Endothelial cell of umbilical vein (primary cell): Measurements from ENCODE around the gene SCLY. TPM values are rescaled to one million over a fixed set of nuclear protein-coding genes. Genes with fewer than 3 reads are reported as not detected.

Experiments
- BruUV-seq: library from RNA; stranded (reverse); fragments of 400-500 nt; replicated peaks from 2 replicates; lab custom pipeline; 2021; lab: Mats Ljungman, UMichigan
- CTCF ChIA-PET: fragments of 300-600, 350-600 bp; sonication (Branson Sonifier 250); formaldehyde crosslinking; loops from one replicate; lab custom pipeline; 2021; ENCODE audit warnings: antibody characterized with exemption, inconsistent platforms; lab: Charles Lee
- POLR2A ChIA-PET: fragments of 300-600, 350-600 bp; sonication (Branson Sonifier 250); formaldehyde crosslinking; loops from one replicate; lab custom pipeline; 2021; ENCODE audit warnings: antibody characterized with exemption, inconsistent platforms; lab: Charles Lee
- DNase-seq: peaks from one replicate; pipeline ENCODE4 v3.0.0-alpha.2; 2011; ENCODE audit warnings: low read depth, low spot score
- FAIRE-seq: peaks from 2 replicates; lab custom pipeline; 2011; peaks lifted over from hg19 to GRCh38; lab: Jason Lieb, UNC
- H2AFZ ChIP-seq: 2 replicates; pipeline ENCODE4 v1.6.0; 2012; ENCODE audit warnings: low read depth, low read length, control low read depth, inconsistent platforms
- H3K27ac ChIP-seq: 2 replicates; pipeline ENCODE4 v1.5.1; 2011; ENCODE audit warnings: low read depth, mild to moderate bottlenecking, control low read depth, low read length, moderate library complexity; ENCODE audit not compliant: insufficient read depth
- H3K27me3 ChIP-seq, 2 experiments: 2 replicates each; pipeline versions ENCODE4 v1.6.0 to v1.6.1; 2011; ENCODE audit warnings: low read length in 2 of 2, mixed read lengths in 1 of 2; ENCODE audit not compliant: control insufficient read depth in 2 of 2, insufficient read depth in 2 of 2
- H3K36me3 ChIP-seq, 2 experiments: 2 replicates in 1 of 2; 3 replicates in 1 of 2; pipeline ENCODE4 v1.5.1; 2011; ENCODE audit warnings: low read length in 2 of 2, mild to moderate bottlenecking in 1 of 2, moderate library complexity in 1 of 2; ENCODE audit not compliant: control insufficient read depth in 2 of 2, insufficient read depth in 2 of 2; ENCODE audit errors: extremely low read depth in 1 of 2
- H3K4me1 ChIP-seq: 3 replicates; pipeline ENCODE4 v1.5.1; 2011; ENCODE audit warnings: mild to moderate bottlenecking, low read length; ENCODE audit not compliant: control insufficient read depth, insufficient read depth; ENCODE audit errors: extremely low read depth
- H3K4me2 ChIP-seq: 2 replicates; pipeline ENCODE4 v1.6.1; 2011; ENCODE audit warnings: low read length, control low read depth, mixed read lengths; ENCODE audit not compliant: insufficient read depth
- H3K4me3 ChIP-seq, 3 experiments: fragments of 200-600 bp in 1 of 3; sonication (generic), shearing (Covaris generic) in 1 of 3; replicated peaks in 1 of 3; 2 replicates each; pipeline ENCODE4 v1.5.1; 2011 to 2016; ENCODE audit warnings: control low read depth in 3 of 3, low read length in 3 of 3, mild to moderate bottlenecking in 2 of 3, inconsistent platforms in 1 of 3, low read depth in 1 of 3, moderate library complexity in 1 of 3; ENCODE audit not compliant: insufficient read depth in 1 of 3
- H3K79me2 ChIP-seq: 2 replicates; pipeline ENCODE4 v1.6.0; 2012; ENCODE audit warnings: low read length, inconsistent platforms; ENCODE audit not compliant: control insufficient read depth, insufficient read depth
- H3K9ac ChIP-seq: replicated peaks from 2 replicates; pipeline ENCODE3; 2011; ENCODE audit warnings: low read length, control low read depth; ENCODE audit not compliant: insufficient read depth; ENCODE audit errors: extremely low read depth
- H3K9me1 ChIP-seq: replicated peaks from 3 replicates; pipeline ENCODE4 v1.6.0; 2011; ENCODE audit warnings: mild to moderate bottlenecking, low read length; ENCODE audit not compliant: control insufficient read depth, insufficient read depth; ENCODE audit errors: extremely low read depth
- H3K9me3 ChIP-seq: replicated peaks from 2 replicates; pipeline ENCODE4 v1.5.1; 2012; ENCODE audit warnings: low read length, inconsistent platforms; ENCODE audit not compliant: control insufficient read depth, insufficient read depth
- H4K20me1 ChIP-seq: replicated peaks from 2 replicates; pipeline ENCODE3; 2011; ENCODE audit warnings: mild to moderate bottlenecking, low read length; ENCODE audit not compliant: control insufficient read depth, insufficient read depth; ENCODE audit errors: extremely low read depth
- CTCF ChIP-seq, 2 donors: IDR thresholded peaks; 1 replicate in 1 of 2; 2 replicates in 1 of 2; pipeline ENCODE4 v1.5.1; 2011; ENCODE audit warnings: low read length in 2 of 2, mild to moderate bottlenecking in 2 of 2, moderate library complexity in 2 of 2, control low read depth in 1 of 2, inconsistent platforms in 1 of 2, low read depth in 1 of 2; ENCODE audit not compliant: insufficient read depth in 1 of 2; ENCODE audit errors: extremely low read depth in 1 of 2
- EZH2 ChIP-seq: IDR thresholded peaks from 2 replicates; pipeline ENCODE4 v1.6.1; 2012; ENCODE audit warnings: borderline replicate concordance, low read depth, mild to moderate bottlenecking, moderate library complexity, low read length, inconsistent platforms; ENCODE audit not compliant: severe bottlenecking
- FOS ChIP-seq: IDR thresholded peaks from 2 replicates; pipeline ENCODE4 v1.6.1; 2011; ENCODE audit warnings: mild to moderate bottlenecking, low read length, moderate library complexity, borderline replicate concordance; ENCODE audit not compliant: insufficient read depth
- GATA2 ChIP-seq: IDR thresholded peaks from 2 replicates; pipeline ENCODE4 v1.7.0; 2011; ENCODE audit warnings: low read depth, mild to moderate bottlenecking, moderate library complexity, mixed read lengths, low read length; ENCODE audit not compliant: insufficient read length, insufficient read depth
- JUN ChIP-seq: IDR thresholded peaks from 2 replicates; pipeline ENCODE4 v1.6.1; 2011; ENCODE audit warnings: borderline replicate concordance, low read depth; ENCODE audit not compliant: insufficient read length, insufficient read depth
- POLR2AphosphoS5 ChIP-seq: IDR thresholded peaks from 2 replicates; pipeline ENCODE4 v1.6.1; 2012; ENCODE audit warnings: low read depth, mild to moderate bottlenecking, control low read depth, low read length, moderate library complexity; ENCODE audit not compliant: insufficient read depth
- dilution Hi-C: fragments of 300-500 bp; cut with MboI; formaldehyde crosslinking; loops from one replicate; pipeline ENCODE4 v1.15.0; 2019; ENCODE audit warnings: low sequenced_read_pairs; ENCODE audit not compliant: extremely low pct_ligation_motif_present
- intact Hi-C: fragments of 100-400 bp; cut with micrococcal nuclease; formaldehyde crosslinking; loops from one replicate; pipeline ENCODE4 v1.10.0; 2022
- polyA plus RNA-seq, 4 experiments: library from polyadenylated mRNA; depleted of rRNA in 3 of 4; stranded (reverse) in 3 of 4; unstranded in 1 of 4; fragments of >200 nt; gene quantifications; 2 replicates each; pipeline versions ENCODE4 v1.2.1 to v1.2.3, GENCODE V29; 2011 to 2012; ENCODE audit warnings: missing spikeins in 1 of 4
- total RNA-seq: library from RNA; stranded (reverse); gene quantifications from 2 replicates; pipeline ENCODE4 v1.2.3, GENCODE V29; 2021

The SCLY gene
- total and polyA plus RNA-seq, 2 donors (not counting 3 experiments of a cell fraction or from before 2014, with no cell fraction given), result 22.6 to 32.7 TPM

- Histone ChIP-seq H3K4me2 (no peak overlapping the region), H3K36me3 (no peaks in the 10 kb centered on the region), H3K4me3 (no peak overlapping the region), H3K27ac (no peak overlapping the region), H3K9ac (no peak overlapping the region), H3K4me1 (no peaks in the 10 kb centered on the region), H3K79me2 (no peaks in the 10 kb centered on the region), H3K9me3 (no peaks in the 10 kb centered on the region), H2AFZ (no peak overlapping the region), H3K9me1 (no peaks in the 10 kb centered on the region), H4K20me1 (no peaks in the 10 kb centered on the region), H3K27me3 (no peaks in the 10 kb centered on the region)
- BruUV-seq, result no TSS peak
- ChIA-PET POLR2A (no interaction called here), CTCF (interaction anchor here (0.7 kb wide), 1 partner anchor 135 kb away, joined by 3 read pairs; no protein-coding TSS in a partner anchor)
- dilution Hi-C loops, result no loop called here
- intact Hi-C loops, result no loop called here
- no peak for TF ChIP-seq FOS
- no peak for TF ChIP-seq GATA2
- no peak for TF ChIP-seq EZH2
- no peak for TF ChIP-seq JUN
- no peak for TF ChIP-seq CTCF (IDR thresholded peaks at IDR 0.05; ENCODE audit: extremely low read depth in 1 of 2, insufficient read depth in 1 of 2, low read depth in 1 of 2, low read length in 2 of 2)
- no peak for TF ChIP-seq POLR2AphosphoS5
- DNase-seq (no peak), FAIRE-seq (no peak)
Measured at GRCh38 chr2:238128534-238129001, 67.8 kb downstream of the SCLY start.
